Measurements from ENCODE around the gene RPL36AL.

- TF ChIP-seq CTCF (IDR thresholded peaks at IDR 0.05) (no peak), POLR2A (IDR thresholded peaks at IDR 0.05) (no peak)
These were observed 33.1 kb upstream of the RPL36AL start for GRCh38 chr14:49653508-49653907.

Data from esophagus squamous epithelium (tissue), 4 donors.